HEK293 (cell line): ENCODE measurements around the gene PABPN1L.
A peak's percentile ranks its signal among the peaks of the same experiment; 100 is the strongest.

Experiments
- CTCF ChIA-PET: fragments of 350-600 bp; formaldehyde crosslinking; extraction: SDS; loops from one replicate; lab custom pipeline; 2021; ENCODE audit warnings: antibody characterized with exemption; lab: Yijun Ruan, JAX
- POLR2A ChIA-PET: fragments of 300-600 bp; formaldehyde crosslinking; extraction: SDS; loops from one replicate; lab custom pipeline; 2020; ENCODE audit warnings: antibody characterized with exemption, inconsistent platforms; lab: Yijun Ruan, JAX
- H3K27ac ChIP-seq: fragments of 200-500 bp; sonication (Bioruptor generic); 2 replicates; pipeline ENCODE4 v1.5.1; 2014; ENCODE audit warnings: low read depth, low read length, control low read depth, inconsistent platforms; ENCODE audit errors: extremely low read depth
- H3K36me3 ChIP-seq, 2 experiments: fragments of 200-500 bp in 1 of 2; sonication (Bioruptor generic) in 1 of 2; 1 replicate in 1 of 2; 2 replicates in 1 of 2; pipeline ENCODE4 v1.5.1; 2014 to 2017; ENCODE audit warnings: inconsistent platforms in 2 of 2, low read length in 2 of 2; ENCODE audit not compliant: control insufficient read depth in 2 of 2, insufficient read depth in 1 of 2
- H3K4me1 ChIP-seq: fragments of 200-500 bp; sonication (Bioruptor generic); 2 replicates; pipeline ENCODE4 v1.5.1; 2014; ENCODE audit warnings: mild to moderate bottlenecking, low read length, inconsistent platforms; ENCODE audit not compliant: control insufficient read depth, insufficient read depth
- H3K4me3 ChIP-seq: 2 replicates; pipeline ENCODE4 v1.5.1; 2011; ENCODE audit warnings: low read depth, mild to moderate bottlenecking, control low read depth, low read length, moderate library complexity
- H3K9me3 ChIP-seq: fragments of 200-500 bp; sonication (Bioruptor generic); 2 replicates; pipeline ENCODE4 v1.5.1; 2014; ENCODE audit warnings: low read depth, low read length, inconsistent platforms; ENCODE audit not compliant: control insufficient read depth, insufficient read depth
- EGR2 ChIP-seq: fragments of 450-650 bp; formaldehyde crosslinking; IDR thresholded peaks from 2 replicates; pipeline ENCODE4 v1.5.1; 2016; ENCODE audit warnings: low read depth, missing biosample characterization, missing genetic modification characterization
- SCRT2 ChIP-seq: fragments of 450-650 bp; formaldehyde crosslinking; IDR thresholded peaks from 2 replicates; pipeline ENCODE4 v1.5.1; 2016; ENCODE audit warnings: missing biosample characterization, missing genetic modification characterization
- ZBTB8A ChIP-seq: fragments of 450-650 bp; formaldehyde crosslinking; IDR thresholded peaks from 2 replicates; pipeline ENCODE4 v1.5.1; 2016; ENCODE audit warnings: missing biosample characterization, missing genetic modification characterization
- ZFHX2 ChIP-seq: fragments of 450-650 bp; formaldehyde crosslinking; conservative IDR thresholded peaks from 2 replicates; pipeline ENCODE4 v1.5.1; 2016; ENCODE audit warnings: missing biosample characterization, missing genetic modification characterization
- ZFP3 ChIP-seq: fragments of 450-650 bp; formaldehyde crosslinking; IDR thresholded peaks from 2 replicates; pipeline ENCODE4 v1.5.1; 2016; ENCODE audit warnings: low read depth, missing biosample characterization, missing genetic modification characterization
- ZIC2 ChIP-seq: fragments of 450-650 bp; formaldehyde crosslinking; IDR thresholded peaks from 2 replicates; pipeline ENCODE4 v1.5.1; 2016; ENCODE audit warnings: missing biosample characterization, missing genetic modification characterization
- ZNF112 ChIP-seq: fragments of 450-650 bp; formaldehyde crosslinking; IDR thresholded peaks from 2 replicates; pipeline ENCODE4 v1.5.0; 2017; ENCODE audit warnings: missing biosample characterization, missing genetic modification characterization
- ZNF248 ChIP-seq: fragments of 450-650 bp; formaldehyde crosslinking; IDR thresholded peaks from 2 replicates; pipeline ENCODE4 v1.5.1; 2017; ENCODE audit warnings: missing biosample characterization, missing genetic modification characterization
- ZNF341 ChIP-seq: fragments of 450-650 bp; formaldehyde crosslinking; IDR thresholded peaks from 2 replicates; pipeline ENCODE4; 2016; ENCODE audit warnings: low read depth, missing biosample characterization, missing genetic modification characterization
- ZNF473 ChIP-seq: fragments of 450-650 bp; formaldehyde crosslinking; IDR thresholded peaks from 2 replicates; pipeline ENCODE4 v1.5.1; 2017; ENCODE audit warnings: missing biosample characterization, missing genetic modification characterization
- ZNF48 ChIP-seq: fragments of 450-650 bp; formaldehyde crosslinking; IDR thresholded peaks from 2 replicates; pipeline ENCODE4 v1.5.1; 2016; ENCODE audit warnings: missing biosample characterization, missing genetic modification characterization
- ZNF664 ChIP-seq: fragments of 450-650 bp; formaldehyde crosslinking; IDR thresholded peaks from 2 replicates; pipeline ENCODE4 v1.5.1; 2016; ENCODE audit warnings: missing biosample characterization, missing genetic modification characterization
- ZSCAN23 ChIP-seq: fragments of 450-650 bp; formaldehyde crosslinking; IDR thresholded peaks from 2 replicates; pipeline ENCODE4 v1.5.1; 2016; ENCODE audit warnings: missing biosample characterization, missing genetic modification characterization
- TF ChIP-seq, protein P1 (sequence below): fragments of 450-650 bp; formaldehyde crosslinking; IDR thresholded peaks from 2 replicates; pipeline ENCODE4 v1.5.1; 2016; ENCODE audit warnings: missing biosample characterization, missing genetic modification characterization
- TF ChIP-seq, protein P2 (sequence below): fragments of 450-650 bp; formaldehyde crosslinking; conservative IDR thresholded peaks from 2 replicates; pipeline ENCODE4 v1.5.1; 2016; ENCODE audit warnings: low read depth, missing biosample characterization, missing genetic modification characterization
- TF ChIP-seq, protein P3 (sequence below): fragments of 450-650 bp; formaldehyde crosslinking; IDR thresholded peaks from 2 replicates; pipeline ENCODE4; 2016; ENCODE audit warnings: missing biosample characterization, missing genetic modification characterization
- TF ChIP-seq, protein P4 (sequence below): fragments of 450-650 bp; formaldehyde crosslinking; IDR thresholded peaks from 2 replicates; pipeline ENCODE4 v1.5.1; 2016; ENCODE audit warnings: missing biosample characterization, missing genetic modification characterization
- TF ChIP-seq, protein P5 (sequence below): fragments of 450-650 bp; IDR thresholded peaks from 2 replicates; pipeline ENCODE4 v1.5.1; 2018; ENCODE audit warnings: missing biosample characterization, missing genetic modification characterization
- TF ChIP-seq, protein P6 (sequence below): fragments of 450-650 bp; formaldehyde crosslinking; IDR thresholded peaks from 2 replicates; pipeline ENCODE4 v1.5.1; 2016; ENCODE audit warnings: missing biosample characterization, missing genetic modification characterization, borderline replicate concordance

Gene PABPN1L

DNA sequence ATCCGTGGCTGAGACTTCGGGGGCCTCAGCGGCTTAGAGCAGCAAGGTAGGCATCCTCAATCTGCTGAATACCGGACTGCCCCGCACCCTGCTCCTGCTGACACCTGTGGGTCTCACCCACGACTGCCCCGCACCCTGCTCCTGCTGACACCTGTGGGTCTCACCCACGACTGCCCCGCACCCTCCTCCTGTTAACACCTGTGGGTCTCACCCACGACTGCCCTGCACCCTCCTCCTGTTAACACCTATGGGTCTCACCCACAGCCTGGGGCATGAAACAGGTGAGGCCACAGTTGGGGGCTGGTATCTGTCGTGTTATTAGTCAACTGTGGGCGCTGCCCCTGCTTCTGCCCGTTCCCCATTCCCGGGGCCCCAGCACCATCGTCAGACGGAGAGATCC is 36.3 kb upstream of the PABPN1L start (continued):
- TF ChIP-seq, protein P1, sequence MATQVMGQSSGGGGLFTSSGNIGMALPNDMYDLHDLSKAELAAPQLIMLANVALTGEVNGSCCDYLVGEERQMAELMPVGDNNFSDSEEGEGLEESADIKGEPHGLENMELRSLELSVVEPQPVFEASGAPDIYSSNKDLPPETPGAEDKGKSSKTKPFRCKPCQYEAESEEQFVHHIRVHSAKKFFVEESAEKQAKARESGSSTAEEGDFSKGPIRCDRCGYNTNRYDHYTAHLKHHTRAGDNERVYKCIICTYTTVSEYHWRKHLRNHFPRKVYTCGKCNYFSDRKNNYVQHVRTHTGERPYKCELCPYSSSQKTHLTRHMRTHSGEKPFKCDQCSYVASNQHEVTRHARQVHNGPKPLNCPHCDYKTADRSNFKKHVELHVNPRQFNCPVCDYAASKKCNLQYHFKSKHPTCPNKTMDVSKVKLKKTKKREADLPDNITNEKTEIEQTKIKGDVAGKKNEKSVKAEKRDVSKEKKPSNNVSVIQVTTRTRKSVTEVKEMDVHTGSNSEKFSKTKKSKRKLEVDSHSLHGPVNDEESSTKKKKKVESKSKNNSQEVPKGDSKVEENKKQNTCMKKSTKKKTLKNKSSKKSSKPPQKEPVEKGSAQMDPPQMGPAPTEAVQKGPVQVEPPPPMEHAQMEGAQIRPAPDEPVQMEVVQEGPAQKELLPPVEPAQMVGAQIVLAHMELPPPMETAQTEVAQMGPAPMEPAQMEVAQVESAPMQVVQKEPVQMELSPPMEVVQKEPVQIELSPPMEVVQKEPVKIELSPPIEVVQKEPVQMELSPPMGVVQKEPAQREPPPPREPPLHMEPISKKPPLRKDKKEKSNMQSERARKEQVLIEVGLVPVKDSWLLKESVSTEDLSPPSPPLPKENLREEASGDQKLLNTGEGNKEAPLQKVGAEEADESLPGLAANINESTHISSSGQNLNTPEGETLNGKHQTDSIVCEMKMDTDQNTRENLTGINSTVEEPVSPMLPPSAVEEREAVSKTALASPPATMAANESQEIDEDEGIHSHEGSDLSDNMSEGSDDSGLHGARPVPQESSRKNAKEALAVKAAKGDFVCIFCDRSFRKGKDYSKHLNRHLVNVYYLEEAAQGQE (tag by site-specific recombination), result no peak
- TF ChIP-seq EGR2 (peak; percentile 28; the same call in 1 of the 2 replicates), SCRT2 (tag by site-specific recombination) (peak; percentile 62; the same call in 1 of the 2 replicates), ZFP3 (no peak)
- TF ChIP-seq, protein P2, sequence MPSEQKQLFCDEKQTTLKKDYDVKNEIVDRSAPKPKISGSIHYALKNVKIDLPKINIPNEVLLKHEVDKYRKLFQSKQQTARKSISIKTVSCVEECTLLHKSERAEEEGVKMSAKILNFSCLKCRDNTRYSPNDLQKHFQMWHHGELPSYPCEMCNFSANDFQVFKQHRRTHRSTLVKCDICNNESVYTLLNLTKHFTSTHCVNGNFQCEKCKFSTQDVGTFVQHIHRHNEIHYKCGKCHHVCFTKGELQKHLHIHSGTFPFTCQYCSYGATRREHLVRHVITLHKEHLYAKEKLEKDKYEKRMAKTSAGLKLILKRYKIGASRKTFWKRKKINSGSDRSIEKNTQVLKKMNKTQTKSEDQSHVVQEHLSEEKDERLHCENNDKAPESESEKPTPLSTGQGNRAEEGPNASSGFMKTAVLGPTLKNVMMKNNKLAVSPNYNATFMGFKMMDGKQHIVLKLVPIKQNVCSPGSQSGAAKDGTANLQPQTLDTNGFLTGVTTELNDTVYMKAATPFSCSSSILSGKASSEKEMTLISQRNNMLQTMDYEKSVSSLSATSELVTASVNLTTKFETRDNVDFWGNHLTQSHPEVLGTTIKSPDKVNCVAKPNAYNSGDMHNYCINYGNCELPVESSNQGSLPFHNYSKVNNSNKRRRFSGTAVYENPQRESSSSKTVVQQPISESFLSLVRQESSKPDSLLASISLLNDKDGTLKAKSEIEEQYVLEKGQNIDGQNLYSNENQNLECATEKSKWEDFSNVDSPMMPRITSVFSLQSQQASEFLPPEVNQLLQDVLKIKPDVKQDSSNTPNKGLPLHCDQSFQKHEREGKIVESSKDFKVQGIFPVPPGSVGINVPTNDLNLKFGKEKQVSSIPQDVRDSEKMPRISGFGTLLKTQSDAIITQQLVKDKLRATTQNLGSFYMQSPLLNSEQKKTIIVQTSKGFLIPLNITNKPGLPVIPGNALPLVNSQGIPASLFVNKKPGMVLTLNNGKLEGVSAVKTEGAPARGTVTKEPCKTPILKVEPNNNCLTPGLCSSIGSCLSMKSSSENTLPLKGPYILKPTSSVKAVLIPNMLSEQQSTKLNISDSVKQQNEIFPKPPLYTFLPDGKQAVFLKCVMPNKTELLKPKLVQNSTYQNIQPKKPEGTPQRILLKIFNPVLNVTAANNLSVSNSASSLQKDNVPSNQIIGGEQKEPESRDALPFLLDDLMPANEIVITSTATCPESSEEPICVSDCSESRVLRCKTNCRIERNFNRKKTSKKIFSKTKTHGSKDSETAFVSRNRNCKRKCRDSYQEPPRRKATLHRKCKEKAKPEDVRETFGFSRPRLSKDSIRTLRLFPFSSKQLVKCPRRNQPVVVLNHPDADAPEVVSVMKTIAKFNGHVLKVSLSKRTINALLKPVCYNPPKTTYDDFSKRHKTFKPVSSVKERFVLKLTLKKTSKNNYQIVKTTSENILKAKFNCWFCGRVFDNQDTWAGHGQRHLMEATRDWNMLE, result no peak

DNA sequence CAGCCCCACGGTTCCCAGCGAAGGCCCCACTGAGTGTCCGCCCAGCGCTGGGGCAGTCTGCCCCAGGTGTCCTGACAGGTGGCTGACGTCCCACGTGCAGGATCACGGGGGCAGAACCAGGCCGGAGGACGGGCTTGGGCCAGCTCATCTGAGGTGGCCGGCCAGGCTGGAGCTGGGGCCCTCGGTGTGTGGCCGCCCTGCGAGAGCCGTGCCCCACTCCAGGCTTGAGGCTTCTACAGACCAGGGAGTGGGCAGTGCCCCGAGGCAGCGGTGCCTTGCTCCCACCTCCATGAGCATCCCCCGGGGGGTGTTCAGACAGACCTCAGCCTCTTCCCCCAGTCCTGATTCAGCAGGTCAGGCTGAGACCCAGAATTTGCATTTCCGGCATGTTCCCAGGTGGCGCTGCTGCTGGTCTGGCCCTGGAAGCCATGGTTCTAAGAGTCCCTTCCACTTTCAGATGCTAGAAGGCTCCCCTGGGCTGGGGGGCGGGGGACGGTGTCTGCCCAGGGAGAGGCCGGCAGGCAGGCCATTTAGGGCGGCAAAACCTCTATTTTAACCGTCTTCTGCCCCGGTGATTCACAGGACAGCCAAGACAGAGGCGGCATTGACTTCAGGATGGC is 35.4 kb upstream of the PABPN1L start:
- CTCF ChIA-PET, result interaction anchor here (0.6 kb wide), 1 partner anchor 39 kb away, joined by 3 read pairs; no protein-coding TSS in a partner anchor
- Histone ChIP-seq H3K4me1 (no peaks in the 10 kb centered on the region), H3K36me3 (no peaks in the 10 kb centered on the region), H3K27ac (no peak overlapping the region), H3K9me3 (no peaks in the 10 kb centered on the region), H3K4me3 (no peak overlapping the region)
- POLR2A ChIA-PET, result no interaction called here
- no peak for TF ChIP-seq ZNF48
- TF ChIP-seq ZNF664 (tag by site-specific recombination), result no peak
- no peak for TF ChIP-seq ZNF341
- no peak for TF ChIP-seq ZNF112 (tag by site-specific recombination)
- TF ChIP-seq ZSCAN23 (tag by site-specific recombination), result no peak
- TF ChIP-seq ZBTB8A (tag by site-specific recombination), result no peak
- TF ChIP-seq ZIC2, result no peak
- no peak for TF ChIP-seq ZFHX2 (tag by site-specific recombination)
- TF ChIP-seq, protein P3, sequence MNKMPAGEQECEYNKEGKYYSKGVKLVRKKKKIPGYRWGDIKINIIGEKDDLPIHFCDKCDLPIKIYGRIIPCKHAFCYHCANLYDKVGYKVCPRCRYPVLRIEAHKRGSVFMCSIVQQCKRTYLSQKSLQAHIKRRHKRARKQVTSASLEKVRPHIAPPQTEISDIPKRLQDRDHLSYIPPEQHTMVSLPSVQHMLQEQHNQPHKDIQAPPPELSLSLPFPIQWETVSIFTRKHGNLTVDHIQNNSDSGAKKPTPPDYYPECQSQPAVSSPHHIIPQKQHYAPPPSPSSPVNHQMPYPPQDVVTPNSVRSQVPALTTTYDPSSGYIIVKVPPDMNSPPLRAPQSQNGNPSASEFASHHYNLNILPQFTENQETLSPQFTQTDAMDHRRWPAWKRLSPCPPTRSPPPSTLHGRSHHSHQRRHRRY (tag by site-specific recombination), result no peak
- no peak for TF ChIP-seq ZNF248 (tag by site-specific recombination)
- no peak for TF ChIP-seq ZNF473 (tag by site-specific recombination)
- TF ChIP-seq, protein P4, sequence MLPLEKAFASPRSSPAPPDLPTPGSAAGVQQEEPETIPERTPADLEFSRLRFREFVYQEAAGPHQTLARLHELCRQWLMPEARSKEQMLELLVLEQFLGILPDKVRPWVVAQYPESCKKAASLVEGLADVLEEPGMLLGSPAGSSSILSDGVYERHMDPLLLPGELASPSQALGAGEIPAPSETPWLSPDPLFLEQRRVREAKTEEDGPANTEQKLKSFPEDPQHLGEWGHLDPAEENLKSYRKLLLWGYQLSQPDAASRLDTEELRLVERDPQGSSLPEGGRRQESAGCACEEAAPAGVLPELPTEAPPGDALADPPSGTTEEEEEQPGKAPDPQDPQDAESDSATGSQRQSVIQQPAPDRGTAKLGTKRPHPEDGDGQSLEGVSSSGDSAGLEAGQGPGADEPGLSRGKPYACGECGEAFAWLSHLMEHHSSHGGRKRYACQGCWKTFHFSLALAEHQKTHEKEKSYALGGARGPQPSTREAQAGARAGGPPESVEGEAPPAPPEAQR (tag by site-specific recombination), result no peak
- TF ChIP-seq, protein P5, sequence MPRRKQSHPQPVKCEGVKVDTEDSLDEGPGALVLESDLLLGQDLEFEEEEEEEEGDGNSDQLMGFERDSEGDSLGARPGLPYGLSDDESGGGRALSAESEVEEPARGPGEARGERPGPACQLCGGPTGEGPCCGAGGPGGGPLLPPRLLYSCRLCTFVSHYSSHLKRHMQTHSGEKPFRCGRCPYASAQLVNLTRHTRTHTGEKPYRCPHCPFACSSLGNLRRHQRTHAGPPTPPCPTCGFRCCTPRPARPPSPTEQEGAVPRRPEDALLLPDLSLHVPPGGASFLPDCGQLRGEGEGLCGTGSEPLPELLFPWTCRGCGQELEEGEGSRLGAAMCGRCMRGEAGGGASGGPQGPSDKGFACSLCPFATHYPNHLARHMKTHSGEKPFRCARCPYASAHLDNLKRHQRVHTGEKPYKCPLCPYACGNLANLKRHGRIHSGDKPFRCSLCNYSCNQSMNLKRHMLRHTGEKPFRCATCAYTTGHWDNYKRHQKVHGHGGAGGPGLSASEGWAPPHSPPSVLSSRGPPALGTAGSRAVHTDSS, result no peak
- TF ChIP-seq, protein P6, sequence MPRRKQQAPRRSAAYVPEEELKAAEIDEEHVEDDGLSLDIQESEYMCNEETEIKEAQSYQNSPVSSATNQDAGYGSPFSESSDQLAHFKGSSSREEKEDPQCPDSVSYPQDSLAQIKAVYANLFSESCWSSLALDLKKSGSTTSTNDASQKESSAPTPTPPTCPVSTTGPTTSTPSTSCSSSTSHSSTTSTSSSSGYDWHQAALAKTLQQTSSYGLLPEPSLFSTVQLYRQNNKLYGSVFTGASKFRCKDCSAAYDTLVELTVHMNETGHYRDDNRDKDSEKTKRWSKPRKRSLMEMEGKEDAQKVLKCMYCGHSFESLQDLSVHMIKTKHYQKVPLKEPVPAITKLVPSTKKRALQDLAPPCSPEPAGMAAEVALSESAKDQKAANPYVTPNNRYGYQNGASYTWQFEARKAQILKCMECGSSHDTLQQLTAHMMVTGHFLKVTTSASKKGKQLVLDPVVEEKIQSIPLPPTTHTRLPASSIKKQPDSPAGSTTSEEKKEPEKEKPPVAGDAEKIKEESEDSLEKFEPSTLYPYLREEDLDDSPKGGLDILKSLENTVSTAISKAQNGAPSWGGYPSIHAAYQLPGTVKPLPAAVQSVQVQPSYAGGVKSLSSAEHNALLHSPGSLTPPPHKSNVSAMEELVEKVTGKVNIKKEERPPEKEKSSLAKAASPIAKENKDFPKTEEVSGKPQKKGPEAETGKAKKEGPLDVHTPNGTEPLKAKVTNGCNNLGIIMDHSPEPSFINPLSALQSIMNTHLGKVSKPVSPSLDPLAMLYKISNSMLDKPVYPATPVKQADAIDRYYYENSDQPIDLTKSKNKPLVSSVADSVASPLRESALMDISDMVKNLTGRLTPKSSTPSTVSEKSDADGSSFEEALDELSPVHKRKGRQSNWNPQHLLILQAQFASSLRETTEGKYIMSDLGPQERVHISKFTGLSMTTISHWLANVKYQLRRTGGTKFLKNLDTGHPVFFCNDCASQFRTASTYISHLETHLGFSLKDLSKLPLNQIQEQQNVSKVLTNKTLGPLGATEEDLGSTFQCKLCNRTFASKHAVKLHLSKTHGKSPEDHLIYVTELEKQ (tag by site-specific recombination), result no peak
